Ishikawa (cell line): ENCODE results near the gene IL9R.

Experiments used
- CREB1 ChIP-seq: IDR thresholded peaks from 2 replicates; pipeline ENCODE4 v1.6.1; 2012; ENCODE audit warnings: low read depth
- EGR1 ChIP-seq: IDR thresholded peaks from 2 replicates; pipeline ENCODE4 v1.6.1; 2012
- EP300 ChIP-seq: IDR thresholded peaks from 2 replicates; pipeline ENCODE4 v1.6.1; 2012; ENCODE audit warnings: borderline replicate concordance
- MAX ChIP-seq: IDR thresholded peaks from 2 replicates; pipeline ENCODE4 v1.6.1; 2012
- NFIC ChIP-seq: IDR thresholded peaks from 2 replicates; pipeline ENCODE4 v1.6.1; 2012
- REST ChIP-seq: IDR thresholded peaks from 2 replicates; pipeline ENCODE4 v1.6.1; 2012; ENCODE audit warnings: low read depth, mild to moderate bottlenecking
- TAF1 ChIP-seq: IDR thresholded peaks from 2 replicates; pipeline ENCODE4 v1.6.1; 2012; ENCODE audit warnings: low read depth, mild to moderate bottlenecking
- TCF12 ChIP-seq: IDR thresholded peaks from 2 replicates; pipeline ENCODE4 v1.6.1; 2012; ENCODE audit warnings: low read depth
- TEAD4 ChIP-seq: IDR thresholded peaks from 2 replicates; pipeline ENCODE4 v1.6.1; 2012
- ZBTB7A ChIP-seq: IDR thresholded peaks from 2 replicates; pipeline ENCODE4 v1.6.1; 2012; ENCODE audit warnings: low read depth

GRCh38 chrX:156001667-156002021 lies 4.1 kb downstream of the IL9R start:
- TF ChIP-seq EP300 (no peak), CREB1 (no peak), MAX (no peak), REST (no peak), TEAD4 (no peak), TAF1 (no peak), EGR1 (no peak), TCF12 (no peak), ZBTB7A (no peak), NFIC (no peak)
